Stimulated activated naive CD8-positive, alpha-beta T cell treated with anti-CD3 and anti-CD28 coated beads, Interleukin-15, amount 100 ng/mL, for 72 hours (primary cell): Measurements from ENCODE around the gene CLN6.

Experiments used
- ATAC-seq: fragments of 150-1000 bp; cut with Tn5 transposase; 2 replicates; pipeline ENCODE4 v1.10.0; 2021; ENCODE audit warnings: mild to moderate bottlenecking, moderate library complexity
- DNase-seq, 2 donors: peaks; one replicate each; pipeline ENCODE4 v3.0.0; 2021 to 2022
- H3K27ac Mint-ChIP-seq, 2 donors: one replicate each; pipeline ENCODE4 v1.8.0; 2022; ENCODE audit warnings: mild to moderate bottlenecking in 2 of 2, mixed read lengths in 2 of 2, moderate library complexity in 2 of 2
- H3K27me3 Mint-ChIP-seq: one replicate; pipeline ENCODE4 v1.8.0; 2022; ENCODE audit warnings: mixed read lengths
- H3K4me1 Mint-ChIP-seq: one replicate; pipeline ENCODE4 v1.8.0; 2022; ENCODE audit warnings: mild to moderate bottlenecking, mixed read lengths
- H3K4me3 Mint-ChIP-seq, 2 donors: one replicate each; pipeline ENCODE4 v1.8.0; 2022; ENCODE audit warnings: mild to moderate bottlenecking in 2 of 2, mixed read lengths in 2 of 2, moderate library complexity in 1 of 2
- H3K9me3 Mint-ChIP-seq, 2 donors: one replicate each; pipeline ENCODE4 v1.8.0; 2022; ENCODE audit warnings: mixed read lengths in 2 of 2

Gene CLN6

GRCh38 chr15:68229386-68230156 lies at the start of gene CLN6:
Gene CLN6, minus strand, starts transcription at chr15:68229728. Its CDS starts 144 bp downstream, at chr15:68229584.
- no peaks in the 10 kb centered on the region for H3K9me3 Mint-ChIP-seq

DNA sequence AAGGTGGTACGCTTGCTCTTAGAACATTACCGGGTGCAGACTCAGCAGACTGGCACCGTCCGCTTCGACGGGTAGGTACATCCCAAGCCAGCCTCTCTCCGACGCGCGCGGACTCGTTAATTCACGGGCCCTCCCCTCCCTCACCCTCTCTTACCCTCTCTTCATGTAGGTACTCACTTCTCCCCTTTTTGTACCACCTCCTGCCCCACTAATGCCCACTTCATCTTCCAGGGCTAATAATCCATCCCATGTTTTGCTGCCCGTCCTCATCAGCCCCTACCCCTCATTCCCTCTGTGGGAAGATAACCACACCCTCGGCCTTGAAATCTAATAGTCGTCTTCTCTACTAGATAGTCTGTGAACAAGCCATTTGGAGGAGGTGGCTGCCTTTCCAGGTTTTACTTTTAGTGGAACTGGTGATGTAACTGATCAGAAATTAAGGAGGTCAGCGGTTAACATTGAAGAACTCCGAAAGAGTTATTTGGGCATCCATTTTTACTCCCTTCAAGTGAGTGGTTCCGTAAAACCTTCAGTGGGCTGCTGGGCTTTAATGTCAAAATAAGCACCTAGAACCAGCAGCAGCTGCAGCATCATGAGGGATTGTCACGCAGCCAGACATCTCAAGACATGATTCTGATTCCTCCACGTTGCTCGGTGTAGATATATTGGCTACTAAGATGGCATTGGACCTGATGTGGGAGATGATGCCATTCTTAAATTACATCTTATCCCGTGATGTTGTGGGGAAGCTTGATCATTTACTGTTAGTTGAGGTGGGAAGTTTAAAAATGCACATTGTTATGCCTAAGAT lies 49.3 kb upstream of the CLN6 start:
- H3K27ac Mint-ChIP-seq = peak overlapping the region; percentile 97 to 100
- ATAC-seq = peak; percentile 22
- DNase-seq = no peak
- peak overlapping the region; percentile 91 to 98 for H3K4me3 Mint-ChIP-seq
- no peaks in the 10 kb centered on the region for H3K9me3 Mint-ChIP-seq
- H3K4me1 Mint-ChIP-seq = peaks cover 41% of the 10 kb centered on the region
- H3K27me3 Mint-ChIP-seq = no peaks in the 10 kb centered on the region

More at GRCh38 chr15:68229386-68230156, at the start of gene CLN6:
- DNase-seq = peak; percentile 84 to 87
- peak within 1 kb of the TSS; percentile 80 to 89 for H3K4me3 Mint-ChIP-seq
- peaks cover 59% of the 10 kb centered on the region for H3K4me1 Mint-ChIP-seq
- no peaks in the 10 kb centered on the region for H3K27me3 Mint-ChIP-seq
- peak; percentile 92 for ATAC-seq
- peak within 1 kb of the TSS; percentile 91 to 96 for H3K27ac Mint-ChIP-seq

DNA sequence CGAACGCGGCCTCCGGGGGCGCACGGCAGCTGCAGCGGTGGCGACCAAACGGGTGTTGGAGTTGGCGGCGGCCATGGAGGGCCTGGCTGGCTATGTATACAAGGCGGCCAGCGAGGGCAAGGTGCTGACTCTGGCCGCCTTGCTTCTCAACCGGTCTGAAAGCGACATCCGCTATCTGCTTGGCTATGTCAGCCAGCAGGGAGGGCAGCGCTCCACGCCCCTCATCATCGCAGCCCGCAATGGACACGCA lies 48.7 kb upstream of the CLN6 start:
- DNase-seq (no peak), ATAC-seq (no peak)
- H3K27ac Mint-ChIP-seq = peak overlapping the region; percentile 97 to 100
- H3K27me3 Mint-ChIP-seq = no peaks in the 10 kb centered on the region
- peaks cover 41% of the 10 kb centered on the region for H3K4me1 Mint-ChIP-seq
- H3K4me3 Mint-ChIP-seq = peak overlapping the region; percentile 91 to 98
- H3K9me3 Mint-ChIP-seq = no peaks in the 10 kb centered on the region

GRCh38 chr15:68277603-68278344 lies 48.2 kb upstream of the CLN6 start, which contains the start of gene FEM1B:
Gene FEM1B, plus strand, starts transcription at chr15:68277745. Its CDS starts 673 bp downstream, at chr15:68278418.
- Mint-ChIP-seq H3K27me3 (no peaks in the 10 kb centered on the region), H3K4me1 (peaks cover 41% of the 10 kb centered on the region), H3K9me3 (no peaks in the 10 kb centered on the region), H3K27ac (peak within 1 kb of the TSS; percentile 99 to 100), H3K4me3 (peak within 1 kb of the TSS; percentile 91 to 98)
- ATAC-seq (peak; percentile 89), DNase-seq (peak; percentile 94)

GRCh38 chr15:68277131-68277602 lies 47.6 kb upstream of the CLN6 start:
- DNase-seq = no peak

DNA sequence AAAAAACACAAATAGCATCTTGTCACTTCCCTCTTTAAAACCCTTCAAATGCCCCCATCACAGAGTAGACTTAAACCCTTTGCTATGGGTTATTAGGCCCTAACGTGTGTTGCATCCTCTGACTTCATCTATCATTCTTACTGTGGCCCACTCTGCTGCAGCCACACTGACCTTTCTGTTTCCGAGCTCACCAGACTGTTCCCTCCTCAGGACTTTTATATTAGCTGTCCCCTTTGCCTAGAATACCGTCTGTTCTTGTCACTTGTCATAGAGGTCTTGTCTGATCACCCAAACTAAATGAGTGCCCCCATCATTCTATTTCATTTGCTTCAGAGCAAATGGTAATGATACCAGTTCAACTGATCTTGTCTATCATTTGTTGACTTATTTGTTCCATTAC lies 47.1 kb upstream of the CLN6 start:
- H3K27me3 Mint-ChIP-seq = no peaks in the 10 kb centered on the region
- peak overlapping the region; percentile 99 to 100 for H3K27ac Mint-ChIP-seq
- no peaks in the 10 kb centered on the region for H3K9me3 Mint-ChIP-seq
- ATAC-seq (no peak), DNase-seq (no peak)
- peaks cover 34% of the 10 kb centered on the region for H3K4me1 Mint-ChIP-seq
- peak overlapping the region; percentile 91 to 98 for H3K4me3 Mint-ChIP-seq

More at GRCh38 chr15:68277131-68277602, 47.6 kb upstream of the CLN6 start:
- Mint-ChIP-seq H3K27ac (peak overlapping the region; percentile 99 to 100), H3K4me1 (peaks cover 39% of the 10 kb centered on the region), H3K27me3 (no peaks in the 10 kb centered on the region), H3K9me3 (no peaks in the 10 kb centered on the region), H3K4me3 (peak overlapping the region; percentile 91 to 98)
- peak; percentile 6 for ATAC-seq

DNA sequence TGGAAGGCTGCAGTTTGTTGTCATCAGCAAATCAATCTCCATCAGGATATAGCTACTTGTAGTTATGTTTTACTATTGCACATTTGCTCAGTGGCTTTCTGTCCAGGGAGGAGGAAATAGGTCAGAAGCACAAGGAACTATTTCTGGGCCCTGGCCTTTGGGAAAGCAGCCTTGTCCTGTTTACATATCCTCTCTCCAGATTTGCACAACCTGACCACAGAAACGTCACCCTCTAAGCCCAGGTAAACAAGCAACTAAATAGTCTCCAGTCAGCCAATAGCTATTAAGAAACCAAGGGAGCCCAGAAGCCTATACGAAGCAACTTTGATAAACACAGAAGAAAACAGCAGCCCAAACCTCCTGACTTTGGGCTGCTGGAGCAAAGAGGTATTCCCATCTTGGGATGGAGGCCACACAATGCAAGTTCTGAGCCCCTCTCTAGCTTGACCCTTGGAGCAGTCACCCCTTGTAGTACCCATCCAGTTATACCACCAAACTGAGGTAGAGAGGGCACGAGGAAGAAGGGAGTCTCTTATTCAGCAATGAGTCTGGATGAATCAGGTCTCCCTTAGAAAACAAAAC lies 45.7 kb upstream of the CLN6 start:
- ATAC-seq = no peak
- no peak overlapping the region for H3K4me3 Mint-ChIP-seq
- DNase-seq = no peak
- peaks cover 21% of the 10 kb centered on the region for H3K4me1 Mint-ChIP-seq
- H3K9me3 Mint-ChIP-seq = no peaks in the 10 kb centered on the region
- H3K27ac Mint-ChIP-seq = no peak overlapping the region
- H3K27me3 Mint-ChIP-seq = no peaks in the 10 kb centered on the region

DNA sequence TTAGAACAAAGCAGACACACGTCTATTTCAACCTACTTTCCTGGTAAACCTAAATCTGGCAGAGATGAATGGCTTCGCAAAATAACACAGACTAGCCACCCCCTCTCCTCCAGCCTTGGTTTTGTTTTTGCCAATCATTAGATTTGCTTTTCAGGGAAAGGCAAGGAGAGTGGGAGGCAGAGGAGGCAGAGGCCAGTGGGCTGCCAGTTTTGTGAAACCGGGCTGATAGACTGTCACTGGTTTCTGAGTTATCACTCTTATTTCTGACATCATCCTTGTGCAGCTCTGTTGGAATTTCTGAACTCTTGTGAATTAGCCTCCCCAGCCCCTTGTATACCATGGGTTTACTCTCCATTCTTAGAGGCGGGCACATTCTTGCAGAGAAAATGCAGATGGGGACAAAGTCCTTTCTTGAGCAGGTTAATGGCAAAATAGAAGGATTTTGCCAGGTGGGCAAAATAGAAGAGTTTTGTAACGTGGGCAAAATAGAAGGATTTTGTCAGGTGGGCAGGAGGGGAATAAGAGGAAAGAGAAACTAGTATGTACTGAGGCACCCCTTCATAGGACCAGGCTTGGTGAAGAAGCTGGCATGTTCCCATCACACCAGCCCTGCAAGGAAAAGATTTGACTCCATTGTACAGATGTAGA lies 44.8 kb upstream of the CLN6 start:
- Mint-ChIP-seq H3K27me3 (no peaks in the 10 kb centered on the region), H3K4me1 (peaks cover 14% of the 10 kb centered on the region), H3K4me3 (no peak overlapping the region), H3K27ac (no peak overlapping the region), H3K9me3 (no peaks in the 10 kb centered on the region)
- ATAC-seq (no peak), DNase-seq (no peak)

- Mint-ChIP-seq H3K9me3 (no peaks in the 10 kb centered on the region), H3K27me3 (peaks cover 4% of the 10 kb centered on the region), H3K4me3 (no peak overlapping the region), H3K4me1 (peaks cover 14% of the 10 kb centered on the region), H3K27ac (peak overlapping the region in 1 of 2 donors; percentile 43)
- no peak for ATAC-seq
- DNase-seq = no peak
These were observed 43.3 kb upstream of the CLN6 start for GRCh38 chr15:68272721-68273271.

DNA sequence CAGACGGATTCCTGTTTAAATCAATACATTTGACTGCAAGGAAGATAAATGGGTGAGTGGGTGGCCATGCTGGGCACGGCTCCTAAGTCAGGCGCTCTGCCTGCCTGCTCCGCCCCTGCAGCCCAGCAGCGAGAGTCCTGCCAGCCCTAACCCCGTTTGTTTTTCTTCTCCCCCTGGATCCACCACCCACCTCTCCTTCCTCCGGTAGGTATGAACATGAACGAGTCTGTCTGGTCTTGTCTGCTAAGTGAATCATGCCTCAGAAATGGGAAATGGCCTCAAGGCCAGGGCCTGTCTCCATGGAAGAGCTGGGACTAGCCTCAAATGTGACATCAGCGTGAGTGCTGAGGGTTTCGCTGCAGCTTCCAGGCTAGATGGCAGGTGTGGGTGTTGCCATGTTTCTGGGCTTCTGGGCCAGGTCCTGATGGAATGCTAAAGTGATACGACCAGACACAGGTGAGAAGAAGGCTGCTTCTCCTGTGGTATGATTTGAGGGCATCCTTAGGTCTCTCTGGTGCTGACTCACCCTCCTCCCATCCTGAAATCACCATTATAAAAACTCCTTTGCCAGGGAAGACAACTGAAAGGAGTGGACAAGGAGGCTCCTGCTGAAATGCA lies 42.4 kb upstream of the CLN6 start:
- no peak overlapping the region for H3K4me3 Mint-ChIP-seq
- peaks cover 14% of the 10 kb centered on the region for H3K4me1 Mint-ChIP-seq
- DNase-seq (no peak), ATAC-seq (no peak)
- peaks cover 10% of the 10 kb centered on the region for H3K27me3 Mint-ChIP-seq
- H3K9me3 Mint-ChIP-seq = no peaks in the 10 kb centered on the region
- H3K27ac Mint-ChIP-seq = no peak overlapping the region

- no peak overlapping the region for H3K4me3 Mint-ChIP-seq
- no peaks in the 10 kb centered on the region for H3K4me1 Mint-ChIP-seq
- peaks cover 22% of the 10 kb centered on the region for H3K27me3 Mint-ChIP-seq
- no peak for ATAC-seq
- no peak overlapping the region for H3K27ac Mint-ChIP-seq
- DNase-seq = no peak
- H3K9me3 Mint-ChIP-seq = no peaks in the 10 kb centered on the region
These were observed 38.9 kb upstream of the CLN6 start for GRCh38 chr15:68268405-68268804.

DNA sequence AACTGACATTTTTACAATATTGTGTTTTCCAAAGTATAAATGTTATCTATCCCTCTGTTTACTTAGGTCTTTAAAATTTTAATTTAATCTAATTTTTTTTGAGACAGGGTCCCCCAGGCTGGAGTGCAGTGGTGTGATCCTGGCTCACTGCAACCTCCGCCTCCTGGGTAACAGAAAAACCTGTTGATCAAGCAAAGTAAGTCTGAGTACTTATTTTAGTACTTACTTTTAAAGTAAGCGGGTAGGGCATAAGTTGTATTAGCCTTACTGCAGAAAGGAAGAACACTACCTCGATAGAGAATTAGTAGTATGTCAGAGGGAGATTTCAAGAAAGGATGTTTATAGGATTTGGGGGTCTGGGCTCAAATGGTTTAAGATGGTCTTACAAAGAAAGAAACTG lies 36.1 kb upstream of the CLN6 start:
- DNase-seq (no peak), ATAC-seq (no peak)
- no peak overlapping the region for H3K4me3 Mint-ChIP-seq
- no peaks in the 10 kb centered on the region for H3K9me3 Mint-ChIP-seq
- no peaks in the 10 kb centered on the region for H3K4me1 Mint-ChIP-seq
- H3K27ac Mint-ChIP-seq = no peak overlapping the region
- H3K27me3 Mint-ChIP-seq = peaks cover 29% of the 10 kb centered on the region

GRCh38 chr15:68265081-68265480 lies 35.6 kb upstream of the CLN6 start:
- Mint-ChIP-seq H3K4me1 (no peaks in the 10 kb centered on the region), H3K4me3 (no peak overlapping the region), H3K27ac (no peak overlapping the region), H3K27me3 (peaks cover 29% of the 10 kb centered on the region), H3K9me3 (no peaks in the 10 kb centered on the region)
- ATAC-seq (no peak), DNase-seq (no peak)

- peaks cover 29% of the 10 kb centered on the region for H3K27me3 Mint-ChIP-seq
These were observed 34.8 kb upstream of the CLN6 start for GRCh38 chr15:68264282-68264681.

More at GRCh38 chr15:68264282-68264681, 34.8 kb upstream of the CLN6 start:
- H3K4me3 Mint-ChIP-seq = no peak overlapping the region
- H3K9me3 Mint-ChIP-seq = no peaks in the 10 kb centered on the region
- no peak overlapping the region for H3K27ac Mint-ChIP-seq
- no peak for ATAC-seq
- DNase-seq = no peak
- no peaks in the 10 kb centered on the region for H3K4me1 Mint-ChIP-seq
